Activated CD4-positive, CD25-positive, alpha-beta regulatory T cell treated with anti-CD3 and anti-CD28 coated beads, Interleukin-2, amount 50 U/mL, for 24 hours (primary cell): ENCODE measurements around the gene SPATA45.
"Not testable (repeated sequence)": the region's sequence is repeated elsewhere in the genome, so short reads cannot be mapped to it uniquely, and the experiment has no call there.

Experiments used
- ATAC-seq, 2 donors: fragments of 150-1000 bp; cut with Tn5 transposase; one replicate each; pipeline ENCODE4 v1.10.0; 2021; ENCODE audit warnings: mild to moderate bottlenecking in 1 of 2, moderate library complexity in 1 of 2

Gene SPATA45

GRCh38 chr1:212847549-212847948, at the start of gene SPATA45:
TSS of gene SPATA45 (minus strand) at chr1:212847649. CDS start at chr1:212836149, 11,500 bp downstream.
- ATAC-seq, result no peak

- ATAC-seq, result no peak
Measured at GRCh38 chr1:212892108-212892507, 44.7 kb upstream of the SPATA45 start.

DNA sequence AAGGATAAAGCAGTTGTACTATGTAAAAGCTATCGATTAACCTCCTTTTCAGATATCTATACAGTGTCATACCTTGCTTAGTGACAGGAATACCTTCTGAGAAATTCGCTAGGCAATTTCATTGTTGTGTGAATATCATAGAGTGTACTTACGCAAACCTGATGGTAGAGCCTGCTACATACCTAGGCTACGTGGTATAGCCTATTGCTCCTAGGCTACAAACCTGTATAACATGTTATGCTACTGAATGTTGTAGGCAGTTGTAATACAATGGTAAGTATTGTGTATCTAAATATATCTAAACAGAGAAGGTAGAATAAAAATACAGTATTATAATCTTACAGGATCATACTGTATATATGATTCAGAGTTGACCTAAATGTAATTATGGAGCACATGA, 37.1 kb upstream of the SPATA45 start:
- ATAC-seq, result no peak

DNA sequence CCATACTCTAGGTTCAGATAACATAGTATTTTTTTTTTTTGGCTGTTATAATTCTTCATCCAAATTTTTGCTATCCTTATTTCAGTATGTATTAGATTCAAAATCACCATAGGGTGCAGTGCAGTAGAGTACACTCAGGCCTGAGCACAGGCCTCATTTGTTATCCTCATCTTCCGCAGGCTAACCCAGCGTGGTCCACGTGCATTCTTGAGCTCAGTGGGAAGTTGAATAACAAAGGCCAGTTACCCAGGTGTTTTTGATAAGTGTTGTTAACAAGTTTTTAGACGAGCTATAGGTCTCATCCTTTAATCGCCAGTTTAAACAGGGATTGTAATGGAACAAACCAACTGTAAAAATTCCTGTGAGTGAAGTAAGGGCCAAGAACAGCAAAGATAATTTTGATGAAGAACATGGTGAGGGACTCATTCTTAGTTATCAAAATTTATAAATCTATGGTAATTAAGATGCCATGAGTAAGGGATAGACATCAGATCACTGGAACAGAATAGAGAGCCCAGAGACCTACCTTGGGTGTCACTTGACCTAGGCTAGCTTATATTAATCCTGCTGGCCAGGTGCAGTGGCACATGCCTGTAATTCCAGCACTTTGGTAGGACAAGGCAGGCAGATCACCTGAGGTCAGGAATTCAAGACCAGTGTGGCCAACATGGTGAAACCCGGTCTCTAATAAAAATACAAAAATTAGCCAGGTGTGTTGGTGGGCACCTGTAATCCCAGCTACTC, 32.7 kb upstream of the SPATA45 start:
- no peak for ATAC-seq

DNA sequence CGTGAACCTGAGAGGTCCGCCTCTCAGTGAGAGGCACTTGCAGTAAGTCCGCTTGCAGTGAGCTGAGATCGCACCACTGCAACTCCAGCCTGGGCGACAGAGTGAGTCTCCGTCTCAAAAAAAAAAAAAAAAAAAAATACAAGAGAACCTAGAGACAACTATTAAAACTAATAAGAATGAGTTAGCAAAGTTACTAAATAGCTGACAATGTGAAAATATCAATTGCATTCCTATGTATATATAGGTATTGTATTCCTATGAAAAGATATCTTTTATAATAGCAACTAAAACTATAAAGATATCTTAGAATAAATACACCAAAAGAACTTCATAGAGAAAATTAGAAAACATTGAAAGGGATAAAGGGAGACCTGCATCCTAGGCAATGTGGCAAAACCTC, 31.0 kb upstream of the SPATA45 start:
- no peak for ATAC-seq

- ATAC-seq, result no peak
Measured at GRCh38 chr1:212873518-212873917, 26.1 kb upstream of the SPATA45 start.

- no peak for ATAC-seq
Measured at GRCh38 chr1:212871976-212872375, 24.5 kb upstream of the SPATA45 start.

GRCh38 chr1:212867192-212867591, 19.7 kb upstream of the SPATA45 start:
- ATAC-seq, result no peak

DNA sequence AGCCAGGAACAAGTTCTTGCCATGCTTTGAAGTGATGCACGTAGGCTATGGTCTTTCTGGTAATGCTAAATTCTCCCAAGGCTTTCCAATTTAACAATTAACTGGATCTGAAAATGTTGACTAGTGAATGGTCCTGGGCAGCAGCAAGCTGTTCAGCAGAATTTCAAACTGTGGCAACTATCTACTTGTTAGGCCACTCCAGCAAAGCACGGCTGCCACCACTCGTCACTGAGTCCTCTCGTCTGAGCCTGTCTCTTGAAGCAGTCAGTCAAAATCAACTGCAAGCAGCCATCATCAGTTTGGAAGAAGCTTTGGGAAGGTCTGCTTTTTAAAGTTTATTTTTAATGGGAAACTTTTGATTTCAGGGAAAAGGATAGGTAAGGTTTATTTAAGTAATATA, 16.8 kb upstream of the SPATA45 start:
- ATAC-seq, result no peak

DNA sequence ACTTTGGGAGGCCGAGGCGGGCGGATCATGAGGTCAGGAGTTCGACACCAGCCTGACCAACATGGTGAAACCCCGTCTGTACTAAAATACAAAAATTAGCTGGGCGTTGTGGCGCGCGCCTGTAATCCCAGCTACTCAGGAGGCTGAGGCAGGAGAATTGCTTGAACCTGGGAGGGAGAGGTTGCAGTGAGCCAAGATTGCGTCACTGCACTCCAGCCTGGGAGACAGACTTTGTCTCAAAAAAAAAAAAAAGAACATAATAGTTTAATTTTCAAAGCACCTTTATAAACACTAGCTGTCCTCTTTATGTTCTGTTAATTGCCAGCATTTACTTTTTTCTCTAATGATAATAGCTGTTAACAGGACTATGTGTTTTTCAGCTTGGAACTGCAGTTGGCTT, 15.9 kb upstream of the SPATA45 start:
- not testable (repeated sequence) for ATAC-seq

- ATAC-seq, result no peak
Measured at GRCh38 chr1:212862111-212862690, 14.8 kb upstream of the SPATA45 start.

DNA sequence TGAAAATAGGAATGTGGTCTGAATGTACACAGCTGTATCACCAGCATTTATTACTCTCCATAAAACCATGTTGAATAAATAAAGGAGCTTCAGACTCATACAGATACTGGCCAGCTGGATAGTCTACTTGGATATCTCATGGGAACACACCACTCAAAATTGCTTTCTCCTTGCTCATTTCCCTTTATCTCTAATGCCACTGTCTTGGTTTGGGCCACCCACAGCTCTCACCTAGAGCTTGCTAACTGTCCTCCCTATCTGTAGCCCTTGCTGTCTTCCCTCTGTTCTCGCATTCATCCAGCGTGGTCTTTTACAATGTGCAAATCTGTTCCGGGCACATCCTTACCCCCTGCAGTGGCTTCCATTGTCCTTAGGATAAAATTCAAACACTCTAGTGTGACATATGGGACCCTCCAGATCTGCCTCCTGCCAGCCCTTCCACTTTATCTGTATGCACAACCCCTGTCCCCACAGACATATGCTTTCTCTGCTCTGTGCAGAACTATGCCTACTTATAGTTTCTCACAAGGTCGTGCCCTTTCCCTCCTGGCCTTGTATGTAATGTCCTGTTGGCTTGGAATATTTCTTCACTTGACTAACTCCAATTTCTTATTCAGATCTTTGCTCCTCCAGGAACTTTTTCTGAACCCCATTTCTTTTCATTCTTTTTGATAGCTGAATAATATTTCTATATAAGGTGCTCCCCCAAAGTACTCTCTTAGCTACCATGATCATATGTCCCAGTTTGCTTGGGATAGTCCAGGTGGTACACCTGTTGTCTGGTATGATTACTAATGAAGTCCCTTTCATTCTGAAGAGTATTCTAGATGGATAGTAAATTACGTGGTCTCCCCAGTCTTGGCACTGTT, 13.5 kb upstream of the SPATA45 start:
- no peak for ATAC-seq

DNA sequence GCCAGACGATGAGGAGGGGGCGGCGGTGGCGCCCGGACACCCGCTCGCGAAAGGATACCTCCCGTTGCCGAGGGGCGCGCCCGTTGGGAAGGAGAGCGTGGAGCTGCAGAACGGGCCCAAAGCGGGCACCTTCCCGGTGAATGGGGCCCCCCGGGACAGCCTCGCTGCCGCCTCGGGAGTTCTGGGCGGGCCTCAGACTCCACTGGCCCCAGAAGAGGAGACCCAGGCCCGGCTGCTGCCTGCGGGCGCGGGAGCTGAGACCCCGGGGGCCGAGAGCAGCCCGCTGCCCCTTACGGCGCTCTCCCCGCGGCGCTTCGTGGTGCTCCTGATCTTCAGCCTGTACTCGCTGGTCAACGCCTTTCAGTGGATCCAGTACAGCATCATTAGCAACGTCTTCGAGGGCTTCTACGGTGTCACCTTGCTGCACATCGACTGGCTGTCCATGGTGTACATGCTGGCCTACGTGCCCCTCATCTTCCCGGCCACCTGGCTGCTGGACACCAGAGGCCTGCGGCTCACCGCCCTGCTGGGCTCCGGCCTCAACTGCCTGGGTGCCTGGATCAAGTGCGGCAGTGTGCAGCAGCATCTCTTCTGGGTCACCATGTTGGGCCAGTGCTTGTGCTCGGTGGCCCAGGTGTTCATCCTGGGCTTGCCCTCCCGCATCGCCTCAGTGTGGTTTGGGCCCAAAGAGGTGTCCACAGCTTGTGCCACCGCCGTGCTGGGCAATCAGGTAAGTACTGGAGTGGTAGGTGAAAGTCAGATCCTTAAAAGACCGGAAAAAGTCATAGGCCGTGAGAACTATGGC, 11.2 kb upstream of the SPATA45 start:
- peak; percentile 3 to 8 for ATAC-seq

DNA sequence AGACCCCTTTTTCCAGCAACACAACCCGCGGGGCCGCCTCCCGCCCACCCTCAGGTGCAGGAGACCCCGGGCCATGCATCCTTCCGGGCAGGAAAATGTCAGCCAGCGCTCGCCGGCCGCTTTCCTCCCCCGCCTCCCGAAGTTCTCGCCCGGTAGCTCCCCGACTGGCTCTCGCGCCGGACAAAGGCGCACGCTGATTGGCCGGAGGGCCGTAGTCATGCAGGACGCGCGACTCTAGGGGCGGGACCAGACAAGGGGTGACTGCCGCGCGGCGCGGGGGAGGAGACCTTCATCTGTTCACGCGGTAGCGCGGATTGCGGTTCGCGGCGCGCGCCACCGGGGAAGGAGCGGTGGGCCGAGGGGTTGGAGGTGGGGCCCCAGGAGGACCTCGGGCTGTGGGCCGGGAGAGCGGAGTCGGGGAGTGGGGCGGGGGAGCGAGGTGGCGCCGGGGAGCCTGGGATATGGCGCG, 10.6 kb upstream of the SPATA45 start, which contains the start of gene FLVCR1:
Gene FLVCR1, plus strand, starts transcription at position 284 of the 469 bp plus-strand sequence. Its CDS starts 178 bp downstream, at position 462.
- peak; percentile 99 for ATAC-seq

DNA sequence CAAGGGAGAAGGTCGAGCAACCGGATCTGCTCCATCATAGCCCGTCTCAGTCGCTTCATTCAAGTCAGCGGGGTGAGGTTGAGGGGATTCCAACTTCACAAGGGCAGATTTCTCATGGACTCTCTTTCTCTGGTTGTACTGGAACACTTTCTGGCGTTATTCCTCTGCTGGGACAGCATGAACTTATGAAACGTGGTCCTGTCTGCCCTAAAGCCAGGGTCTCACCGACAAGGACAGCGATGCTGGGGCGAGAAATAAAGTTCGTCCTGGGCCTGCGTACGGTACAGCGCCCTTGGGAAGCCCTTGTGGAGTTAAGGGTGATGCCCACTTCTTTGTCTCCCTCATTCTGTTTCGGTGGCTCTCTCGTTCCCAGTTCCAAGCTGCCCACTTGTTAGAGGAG, 9.3 kb upstream of the SPATA45 start:
- no peak for ATAC-seq

DNA sequence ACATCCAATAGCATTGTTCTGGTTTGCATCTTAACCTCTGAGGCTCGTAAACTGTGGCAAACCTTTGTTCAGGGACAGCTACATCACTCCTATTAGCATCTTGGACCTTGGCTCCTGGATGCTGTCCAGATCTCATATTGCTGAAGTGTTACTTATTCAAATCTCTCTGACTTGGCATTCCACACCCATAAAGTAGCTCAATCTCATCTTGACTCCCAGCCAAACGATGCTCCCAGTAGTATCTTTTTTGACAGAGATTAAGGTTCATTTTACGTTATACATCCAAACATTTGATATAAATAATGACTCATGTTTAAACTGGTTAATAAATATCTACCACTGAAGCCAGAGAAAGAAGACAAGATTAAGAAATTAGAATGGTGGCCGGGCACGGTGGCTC, 6.2 kb upstream of the SPATA45 start:
- ATAC-seq, result no peak

- ATAC-seq, result no peak
Measured at GRCh38 chr1:212852105-212852688, 4.7 kb upstream of the SPATA45 start.

- not testable (repeated sequence) for ATAC-seq
Measured at GRCh38 chr1:212844521-212844920, 2.9 kb downstream of the SPATA45 start.

GRCh38 chr1:212838145-212838544, 9.3 kb downstream of the SPATA45 start:
- ATAC-seq, result no peak

DNA sequence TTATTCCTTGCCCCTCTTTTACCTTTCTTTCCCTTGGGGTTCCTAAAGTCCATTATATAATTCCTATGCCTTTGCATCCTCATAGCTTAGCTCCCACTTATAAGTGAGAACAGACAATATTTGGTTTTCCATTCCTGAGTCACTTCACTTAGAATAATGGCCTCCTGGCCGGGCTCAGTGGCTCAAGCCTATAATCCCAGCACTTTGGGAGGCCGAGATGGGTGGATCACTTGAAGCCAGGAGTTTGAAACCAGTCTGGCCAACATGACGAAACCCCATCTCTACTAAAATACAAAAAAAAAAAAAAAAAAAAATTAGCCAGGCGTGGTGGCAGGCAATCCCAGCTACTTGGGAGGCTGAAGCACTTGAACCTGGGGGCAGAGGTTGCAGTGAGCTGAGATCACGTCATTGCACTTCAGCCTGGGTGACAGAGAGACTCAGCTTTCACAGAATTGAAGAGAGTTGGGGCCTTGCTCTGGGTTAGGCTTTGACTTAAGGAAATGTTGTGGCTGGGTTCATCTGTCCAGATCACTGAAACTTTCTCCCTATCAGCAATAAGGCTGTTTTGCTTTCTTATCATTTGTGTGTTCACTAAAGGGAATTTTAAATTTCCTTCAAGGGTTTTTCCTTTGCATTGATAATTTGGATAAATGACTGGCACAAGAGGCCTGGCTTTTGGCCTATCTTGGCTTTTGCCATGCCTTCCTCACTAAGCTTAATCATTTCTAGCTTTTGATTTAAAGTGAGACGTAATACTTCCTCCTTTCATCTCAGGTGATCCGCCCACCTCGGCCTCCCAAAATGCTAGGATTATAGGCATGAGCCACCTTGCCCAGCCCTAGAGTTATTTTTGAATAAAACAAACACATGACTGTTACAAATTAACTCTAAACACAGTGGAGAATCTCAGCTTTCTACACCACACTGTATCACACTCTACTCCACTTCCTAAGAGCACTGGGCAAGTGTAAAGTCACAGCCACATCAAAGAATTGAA, 13.9 kb downstream of the SPATA45 start:
- not testable (repeated sequence) for ATAC-seq

DNA sequence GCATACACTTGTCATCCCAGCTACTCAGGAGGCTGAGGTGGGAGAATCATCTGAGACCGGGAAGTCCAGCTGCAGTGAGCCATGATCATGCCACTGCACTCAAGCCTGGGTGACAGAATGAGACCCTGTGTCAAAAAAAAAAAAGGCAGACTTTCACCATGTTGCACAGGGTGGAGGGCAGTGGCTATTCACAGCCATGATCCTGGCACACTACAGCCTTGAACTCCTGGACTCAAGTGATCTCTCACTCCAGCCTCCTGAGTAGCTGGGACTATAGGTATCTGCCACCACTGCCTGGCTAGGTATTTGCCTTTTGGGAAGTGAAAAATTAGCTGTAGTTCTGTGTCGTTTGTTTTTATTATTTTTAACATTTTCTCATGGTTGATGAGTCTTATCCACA, 19.1 kb downstream of the SPATA45 start:
- no peak for ATAC-seq
